Inflammatory macrophage treated with lipopolysaccharide for 1 hour (primary cell): ENCODE results near the gene RARRES1.

Experiments used
- DNase-seq, 2 donors: peaks; one replicate each; pipeline ENCODE4 v3.0.0-alpha.2; 2020 to 2022

RARRES1 gene

GRCh38 chr3:158685159-158685558 is 47.1 kb downstream of the RARRES1 start:
- no peak for DNase-seq

- peak in 1 of 2 donors; percentile 29 for DNase-seq
Observed at GRCh38 chr3:158683230-158683962, 48.9 kb downstream of the RARRES1 start.

- no peak for DNase-seq
Observed at GRCh38 chr3:158680861-158681260, 51.4 kb downstream of the RARRES1 start.

GRCh38 chr3:158679547-158680000 is 52.7 kb downstream of the RARRES1 start:
- DNase-seq: no peak

- DNase-seq: no peak
Observed at GRCh38 chr3:158678687-158679086, 53.6 kb downstream of the RARRES1 start.

GRCh38 chr3:158672215-158673176 is 59.8 kb downstream of the RARRES1 start, which contains the start of gene LXN:
LXN (minus strand) TSS chr3:158672648; CDS start chr3:158672478, 170 bp downstream.
- DNase-seq: peak; percentile 56 to 65

- DNase-seq: no peak
Observed at GRCh38 chr3:158671821-158672214, 60.4 kb downstream of the RARRES1 start.

- DNase-seq: no peak
Observed at GRCh38 chr3:158668506-158668905, 63.8 kb downstream of the RARRES1 start.

- no peak for DNase-seq
Observed at GRCh38 chr3:158666416-158666815, 65.8 kb downstream of the RARRES1 start.

- no peak for DNase-seq
Observed at GRCh38 chr3:158663832-158664231, 68.4 kb downstream of the RARRES1 start.

- peak; percentile 11 to 77 for DNase-seq
Observed at GRCh38 chr3:158663246-158663645, 69.0 kb downstream of the RARRES1 start.

- DNase-seq: no peak
Observed at GRCh38 chr3:158660711-158661110, 71.5 kb downstream of the RARRES1 start.

GRCh38 chr3:158659454-158660237 is 72.6 kb downstream of the RARRES1 start:
- peak; percentile 63 to 75 for DNase-seq

- DNase-seq: no peak
Observed at GRCh38 chr3:158658889-158659288, 73.4 kb downstream of the RARRES1 start.

- DNase-seq: no peak
Observed at GRCh38 chr3:158652463-158652862, 79.8 kb downstream of the RARRES1 start.

GRCh38 chr3:158651192-158651591 is 81.1 kb downstream of the RARRES1 start:
- no peak for DNase-seq

GRCh38 chr3:158649791-158650190 is 82.5 kb downstream of the RARRES1 start:
- DNase-seq: no peak
